ENCODE results near the gene WDR49. TPM values are rescaled to one million over a fixed set of nuclear protein-coding genes. Genes with fewer than 3 reads are reported as not detected.

WDR49 gene
- total and polyA plus RNA-seq, 10 of the 15 experiments (the other 5 are each of a cell fraction or from before 2014, with no cell fraction given), result 0.05 to 0.15 TPM; not detected in 8

DNA sequence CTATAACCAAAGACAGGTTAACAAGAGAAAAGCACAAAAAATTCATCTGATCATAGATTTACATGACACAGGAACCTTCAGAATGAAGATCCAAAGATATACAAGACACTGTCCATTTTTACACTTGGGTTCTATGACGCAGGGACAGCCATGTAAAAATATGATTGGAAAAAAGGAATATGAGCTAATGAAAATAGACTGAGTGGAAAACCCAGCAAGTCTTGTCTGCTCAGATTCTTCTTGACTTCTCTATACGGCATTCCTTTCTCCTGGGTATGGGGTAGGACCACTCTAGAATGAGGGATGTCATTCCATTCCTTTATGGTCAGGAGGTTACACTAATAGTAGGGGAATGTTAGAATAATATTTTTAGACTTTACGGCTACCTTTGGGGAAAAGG, 46.9 kb downstream of the WDR49 start:
- no peak overlapping the region for H3K27ac ChIP-seq (ENCODE audit: control insufficient read depth, insufficient read depth)
- FAIRE-seq (no peak), ATAC-seq (no peak), DNase-seq (ENCODE audit: low read depth, low spot score) (no peak)
- no peaks in the 10 kb centered on the region for H4K20me1 ChIP-seq (ENCODE audit: control insufficient read depth, insufficient read depth)
- ChIA-PET CTCF (interaction anchor here (1.1 kb wide), 1 partner anchor 13 kb away, joined by 3 read pairs; no protein-coding TSS in a partner anchor), SMC1A (ENCODE audit: uncharacterized antibody, unreplicated experiment) (no interaction called here), POLR2A (no interaction called here), RAD21 (ENCODE audit: unreplicated experiment) (no interaction called here)
- no peaks in the 10 kb centered on the region for H3K79me2 ChIP-seq (ENCODE audit: control insufficient read depth, insufficient read depth, low read length)
- H3K4me2 ChIP-seq (ENCODE audit: control insufficient read depth, insufficient read depth), result no peak overlapping the region
- WGBS (ENCODE audit: insufficient coverage, insufficient replicate concordance, low lambda C conversion rate, missing lambda C conversion rate), result 42% methylated on average over 3 of the region's 3 CpGs
- no peaks in the 10 kb centered on the region for H3K4me1 ChIP-seq (ENCODE audit: control insufficient read depth, insufficient read depth, low read length)
- H2AFZ ChIP-seq (ENCODE audit: control insufficient read depth, low read depth, low read length), result no peak overlapping the region
- H3K4me3 ChIP-seq, result no peak overlapping the region
- H3K9ac ChIP-seq (ENCODE audit: control insufficient read depth, insufficient read depth, low read length), result no peak overlapping the region
- TF ChIP-seq, protein P1, sequence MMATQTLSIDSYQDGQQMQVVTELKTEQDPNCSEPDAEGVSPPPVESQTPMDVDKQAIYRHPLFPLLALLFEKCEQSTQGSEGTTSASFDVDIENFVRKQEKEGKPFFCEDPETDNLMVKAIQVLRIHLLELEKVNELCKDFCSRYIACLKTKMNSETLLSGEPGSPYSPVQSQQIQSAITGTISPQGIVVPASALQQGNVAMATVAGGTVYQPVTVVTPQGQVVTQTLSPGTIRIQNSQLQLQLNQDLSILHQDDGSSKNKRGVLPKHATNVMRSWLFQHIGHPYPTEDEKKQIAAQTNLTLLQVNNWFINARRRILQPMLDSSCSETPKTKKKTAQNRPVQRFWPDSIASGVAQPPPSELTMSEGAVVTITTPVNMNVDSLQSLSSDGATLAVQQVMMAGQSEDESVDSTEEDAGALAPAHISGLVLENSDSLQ (IDR thresholded peaks at IDR 0.05), result no peak
- TF ChIP-seq, protein P2, sequence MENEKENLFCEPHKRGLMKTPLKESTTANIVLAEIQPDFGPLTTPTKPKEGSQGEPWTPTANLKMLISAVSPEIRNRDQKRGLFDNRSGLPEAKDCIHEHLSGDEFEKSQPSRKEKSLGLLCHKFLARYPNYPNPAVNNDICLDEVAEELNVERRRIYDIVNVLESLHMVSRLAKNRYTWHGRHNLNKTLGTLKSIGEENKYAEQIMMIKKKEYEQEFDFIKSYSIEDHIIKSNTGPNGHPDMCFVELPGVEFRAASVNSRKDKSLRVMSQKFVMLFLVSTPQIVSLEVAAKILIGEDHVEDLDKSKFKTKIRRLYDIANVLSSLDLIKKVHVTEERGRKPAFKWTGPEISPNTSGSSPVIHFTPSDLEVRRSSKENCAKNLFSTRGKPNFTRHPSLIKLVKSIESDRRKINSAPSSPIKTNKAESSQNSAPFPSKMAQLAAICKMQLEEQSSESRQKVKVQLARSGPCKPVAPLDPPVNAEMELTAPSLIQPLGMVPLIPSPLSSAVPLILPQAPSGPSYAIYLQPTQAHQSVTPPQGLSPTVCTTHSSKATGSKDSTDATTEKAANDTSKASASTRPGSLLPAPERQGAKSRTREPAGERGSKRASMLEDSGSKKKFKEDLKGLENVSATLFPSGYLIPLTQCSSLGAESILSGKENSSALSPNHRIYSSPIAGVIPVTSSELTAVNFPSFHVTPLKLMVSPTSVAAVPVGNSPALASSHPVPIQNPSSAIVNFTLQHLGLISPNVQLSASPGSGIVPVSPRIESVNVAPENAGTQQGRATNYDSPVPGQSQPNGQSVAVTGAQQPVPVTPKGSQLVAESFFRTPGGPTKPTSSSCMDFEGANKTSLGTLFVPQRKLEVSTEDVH (IDR thresholded peaks at IDR 0.05; ENCODE audit: low read depth, partially characterized antibody), result no peak
- TF ChIP-seq MYB (IDR thresholded peaks at IDR 0.05; ENCODE audit: borderline replicate concordance, low read depth, low read length) (no peak), MEF2B (IDR thresholded peaks at IDR 0.05; ENCODE audit: partially characterized antibody, poor library complexity, severe bottlenecking) (no peak), NBN (IDR thresholded peaks at IDR 0.05) (no peak)
- in situ Hi-C loops (cut with MboI), result no loop called here
- intact Hi-C loops (cut with micrococcal nuclease; ENCODE audit: unreplicated experiment), result loop anchor here (10.0 kb wide), 1 partner anchor 278 kb away; no protein-coding TSS in a partner anchor
- H3K9me3 ChIP-seq (replicated peaks; ENCODE audit: control insufficient read depth, insufficient read depth, low read length), result no peaks in the 10 kb centered on the region
- H3K36me3 ChIP-seq (ENCODE audit: control insufficient read depth in 2 of 2, insufficient read depth in 2 of 2, low read length in 1 of 2), result no peaks in the 10 kb centered on the region
- no peaks in the 10 kb centered on the region for H3K27me3 ChIP-seq (replicated peaks in 1 of 2; ENCODE audit: control insufficient read depth in 2 of 2, insufficient read depth in 2 of 2, low read length in 1 of 2)
- BruUV-seq (replicated peaks), result no TSS peak
